CD4-positive, alpha-beta T cell (primary cell): Measurements from ENCODE around the gene GH2. TPM values are rescaled to one million over a fixed set of nuclear protein-coding genes. Genes with fewer than 3 reads are reported as not detected.
"Not testable (repeated sequence)": the region's sequence is repeated elsewhere in the genome, so short reads cannot be mapped to it uniquely, and the experiment has no call there.

ENCODE experiments used
- ATAC-seq: fragments of 200-7000 bp; cut with Tn5 transposase; one replicate; pipeline ENCODE4 v1.10.0; 2022; ENCODE audit warnings: mild to moderate bottlenecking; ENCODE audit not compliant: poor library complexity
- CTCF ChIA-PET: fragments of 350-600 bp; sonication (Branson Sonifier 250); formaldehyde crosslinking; loops from one replicate; lab custom pipeline; 2021; ENCODE audit warnings: antibody characterized with exemption, inconsistent platforms; lab: Charles Lee
- POLR2A ChIA-PET: fragments of 350-600 bp; sonication (Branson Sonifier 250); formaldehyde crosslinking; loops from one replicate; lab custom pipeline; 2021; ENCODE audit warnings: antibody characterized with exemption, inconsistent platforms; lab: Charles Lee
- DNase-seq, 14 experiments: peaks; one replicate each; pipeline ENCODE4 v3.0.0-alpha.2; 2013 to 2020; ENCODE audit warnings: mixed read lengths in 2 of 14
- H3K27ac ChIP-seq, 2 donors: one replicate each; pipeline versions ENCODE4 v1.5.1 to v1.7.0; 2013; ENCODE audit warnings: low read length in 2 of 2, low read depth in 1 of 2, mild to moderate bottlenecking in 1 of 2
- H3K27me3 ChIP-seq, 2 experiments: 1 replicate in 1 of 2; 2 replicates in 1 of 2; pipeline versions ENCODE4 v1.6.1 to v1.7.0; 2013; ENCODE audit warnings: low read length in 2 of 2, control low read depth in 1 of 2, mild to moderate bottlenecking in 1 of 2, moderate library complexity in 1 of 2; ENCODE audit not compliant: insufficient read depth in 2 of 2, control insufficient read depth in 1 of 2
- H3K36me3 ChIP-seq: one replicate; pipeline ENCODE4 v1.6.1; 2013; ENCODE audit warnings: low read length, control low read depth; ENCODE audit not compliant: insufficient read depth
- H3K4me1 ChIP-seq: one replicate; pipeline ENCODE4 v1.6.1; 2013; ENCODE audit warnings: low read length, control low read depth; ENCODE audit not compliant: insufficient read depth
- H3K4me3 ChIP-seq: one replicate; pipeline ENCODE4 v1.5.1; 2013; ENCODE audit warnings: mild to moderate bottlenecking, low read length, moderate library complexity
- H3K9me3 ChIP-seq, 2 experiments: 1 replicate in 1 of 2; 2 replicates in 1 of 2; pipeline versions ENCODE4 v1.6.1 to v1.7.0; 2013; ENCODE audit warnings: low read length in 2 of 2, mild to moderate bottlenecking in 2 of 2, control low read depth in 1 of 2, moderate library complexity in 1 of 2; ENCODE audit not compliant: control insufficient read depth in 1 of 2, insufficient read depth in 1 of 2
- H3K27ac Mint-ChIP-seq: one replicate; pipeline ENCODE4 v1.8.0; 2020; ENCODE audit warnings: mixed read lengths
- H3K27me3 Mint-ChIP-seq: one replicate; pipeline ENCODE4 v1.8.0; 2021; ENCODE audit warnings: mixed read lengths
- H3K36me3 Mint-ChIP-seq: one replicate; pipeline ENCODE4 v1.8.0; 2021; ENCODE audit warnings: low read depth, mixed read lengths
- H3K4me1 Mint-ChIP-seq: one replicate; pipeline ENCODE4 v1.8.0; 2021; ENCODE audit warnings: low read depth, mixed read lengths
- H3K4me3 Mint-ChIP-seq: one replicate; pipeline ENCODE4 v1.8.0; 2020; ENCODE audit warnings: mild to moderate bottlenecking, mixed read lengths
- H3K9me3 Mint-ChIP-seq: one replicate; pipeline ENCODE4 v1.8.0; 2020; ENCODE audit warnings: mixed read lengths
- CTCF ChIP-seq: fragments of 200-600 bp; IDR thresholded peaks from one replicate; pipeline ENCODE4 v1.8.0; 2022; ENCODE audit warnings: antibody characterized with exemption, mild to moderate bottlenecking
- intact Hi-C, 2 experiments: fragments of 100-400 bp; cut with DNase I in 1 of 2; cut with micrococcal nuclease in 1 of 2; formaldehyde crosslinking; loops; one replicate each; pipeline versions ENCODE4 v1.15.1 to v1.9.0; 2023 to 2025; cut with DNase I, micrococcal nuclease
- total RNA-seq, 174 experiments: library from RNA in 2 of 174; stranded (reverse) in 2 of 174; gene quantifications; one replicate each; pipeline ENCODE4 v1.2.3 and lab custom pipeline; 2021 to 2026

Gene GH2
- total RNA-seq, 2 experiments from 2014 or later = not detected

DNA sequence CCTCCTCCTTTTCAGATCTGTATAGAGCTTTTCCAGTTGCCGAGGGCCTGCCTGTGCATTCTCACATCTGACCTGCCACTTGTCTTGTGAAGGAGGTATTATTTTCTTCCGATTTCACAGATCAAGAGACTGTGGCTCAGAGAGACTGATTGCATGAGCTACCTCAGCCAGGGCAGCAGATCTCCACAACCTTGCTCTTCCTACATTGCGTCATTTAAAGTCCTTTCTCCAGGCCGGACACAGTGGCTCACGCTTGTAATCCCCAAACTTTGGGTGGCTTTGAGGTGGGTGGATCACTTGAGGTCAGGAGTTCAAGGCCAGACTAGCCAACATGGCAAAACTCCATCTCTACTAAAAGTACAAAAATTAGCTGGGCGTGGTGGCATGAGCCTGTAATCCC, 38.3 kb upstream of the GH2 start:
- H3K9me3 ChIP-seq, H3K4me3 Mint-ChIP-seq, H3K27ac ChIP-seq, H3K4me1 ChIP-seq, H3K36me3 ChIP-seq, H3K27me3 Mint-ChIP-seq, H3K4me1 Mint-ChIP-seq, DNase-seq, ATAC-seq, H3K36me3 Mint-ChIP-seq, H3K4me3 ChIP-seq, H3K9me3 Mint-ChIP-seq, H3K27me3 ChIP-seq, H3K27ac Mint-ChIP-seq: not testable (repeated sequence)
- ChIA-PET CTCF (interaction anchor here (0.8 to 3.0 kb wide), 18 partner anchors 12 to 226 kb away, joined by 3 to 75 read pairs (median 5); partner anchors contain the start of genes CD79B and ICAM2), POLR2A (interaction anchor here (1.0 to 2.5 kb wide), 9 partner anchors 26 to 225 kb away, joined by 3 to 17 read pairs (median 6); partner anchors contain the start of gene ICAM2)
- intact Hi-C loops = loop anchor here in 1 of 2 experiments (2.0 kb wide), 1 partner anchor 65 kb away; no protein-coding TSS in a partner anchor

GRCh38 chr17:63919311-63919723, 37.6 kb upstream of the GH2 start:
- no peaks in the 10 kb centered on the region for H3K27me3 Mint-ChIP-seq
- H3K9me3 Mint-ChIP-seq = no peaks in the 10 kb centered on the region
- ChIA-PET POLR2A (interaction anchor here (0.6 to 2.5 kb wide), 11 partner anchors 13 to 226 kb away, joined by 3 to 17 read pairs (median 5); partner anchors contain the start of genes CD79B and ICAM2), CTCF (interaction anchor here (0.6 to 3.0 kb wide), 34 partner anchors 9 to 257 kb away, joined by 3 to 75 read pairs (median 4); partner anchors contain the start of genes CD79B, CSHL1 and ICAM2)
- H3K27ac ChIP-seq = no peak overlapping the region
- ATAC-seq (peak; percentile 100), DNase-seq (peak; percentile 58 to 89 (median 66))
- no peaks in the 10 kb centered on the region for H3K36me3 ChIP-seq
- peak; percentile 95 for TF ChIP-seq CTCF
- intact Hi-C loops = loop anchor here (1.0 to 5.0 kb wide), 9 partner anchors 27 to 363 kb away; partner anchors contain the start of gene ERN1 (in 1 of the 2)
- peak overlapping the region; percentile 9 for H3K27ac Mint-ChIP-seq
- H3K4me1 ChIP-seq = peaks cover 8% of the 10 kb centered on the region
- peaks cover 6% of the 10 kb centered on the region for H3K4me1 Mint-ChIP-seq
- no peaks in the 10 kb centered on the region for H3K36me3 Mint-ChIP-seq
- no peak overlapping the region for H3K4me3 Mint-ChIP-seq
- H3K9me3 ChIP-seq = no peaks in the 10 kb centered on the region
- no peaks in the 10 kb centered on the region for H3K27me3 ChIP-seq
- H3K4me3 ChIP-seq = no peak overlapping the region

GRCh38 chr17:63918789-63919305, 37.1 kb upstream of the GH2 start, which contains the start of gene GH1:
Gene GH1, minus strand, starts transcription at chr17:63918839. Its CDS starts 63 bp downstream, at chr17:63918776.
- ChIA-PET POLR2A (interaction anchor here (0.6 to 2.5 kb wide), 11 partner anchors 14 to 227 kb away, joined by 3 to 17 read pairs (median 5); partner anchors contain the start of genes CD79B and ICAM2), CTCF (interaction anchor here (0.6 to 3.0 kb wide), 32 partner anchors 8 to 257 kb away, joined by 3 to 75 read pairs (median 4); partner anchors contain the start of genes CD79B, CSHL1 and ICAM2)
- H3K27ac ChIP-seq, H3K4me3 Mint-ChIP-seq, ATAC-seq, H3K27me3 ChIP-seq, H3K9me3 Mint-ChIP-seq, H3K27me3 Mint-ChIP-seq, H3K4me1 Mint-ChIP-seq, H3K36me3 ChIP-seq, H3K4me3 ChIP-seq, H3K36me3 Mint-ChIP-seq, H3K9me3 ChIP-seq, H3K4me1 ChIP-seq, DNase-seq: not testable (repeated sequence)
- peak within 1 kb of the TSS; percentile 9 for H3K27ac Mint-ChIP-seq
- intact Hi-C loops = loop anchor here (1.0 to 5.0 kb wide), 9 partner anchors 27 to 363 kb away; partner anchors contain the start of gene ERN1 (in 1 of the 2)

DNA sequence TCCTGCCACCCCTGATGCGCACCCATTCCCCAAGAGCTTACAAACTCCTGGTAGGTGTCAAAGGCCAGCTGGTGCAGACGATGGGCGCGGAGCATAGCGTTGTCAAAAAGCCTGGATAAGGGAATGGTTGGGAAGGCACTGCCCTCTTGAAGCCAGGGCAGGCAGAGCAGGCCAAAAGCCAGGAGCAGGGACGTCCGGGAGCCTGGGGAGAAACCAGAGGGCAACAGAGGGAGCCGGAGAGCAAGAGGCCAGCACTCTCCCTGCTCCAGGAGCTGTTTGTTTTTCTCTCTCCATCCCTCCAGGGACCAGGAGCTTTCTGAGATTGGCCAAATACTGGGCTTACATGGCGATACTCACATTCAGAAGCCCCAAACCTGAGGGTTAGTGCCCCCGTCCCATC, 36.6 kb upstream of the GH2 start:
- H3K9me3 ChIP-seq = no peaks in the 10 kb centered on the region
- ChIA-PET CTCF (interaction anchor here (0.6 to 3.0 kb wide), 9 partner anchors 29 to 258 kb away, joined by 3 to 75 read pairs (median 3); no protein-coding TSS in a partner anchor), POLR2A (interaction anchor here (2.5 kb wide), 1 partner anchor 107 kb away, joined by 13 read pairs; no protein-coding TSS in a partner anchor)
- no peak overlapping the region for H3K4me3 ChIP-seq
- H3K36me3 ChIP-seq = no peaks in the 10 kb centered on the region
- no peaks in the 10 kb centered on the region for H3K36me3 Mint-ChIP-seq
- no peaks in the 10 kb centered on the region for H3K9me3 Mint-ChIP-seq
- H3K4me3 Mint-ChIP-seq = no peak overlapping the region
- H3K27ac Mint-ChIP-seq = no peak overlapping the region
- intact Hi-C loops = loop anchor here (1.0 to 5.0 kb wide), 4 partner anchors 74 to 229 kb away; partner anchors contain the start of gene ERN1 (in 1 of the 2)
- peaks cover 8% of the 10 kb centered on the region for H3K4me1 ChIP-seq
- no peak overlapping the region for H3K27ac ChIP-seq
- no peaks in the 10 kb centered on the region for H3K27me3 Mint-ChIP-seq
- H3K4me1 Mint-ChIP-seq = peaks cover 6% of the 10 kb centered on the region
- DNase-seq = peak in 1 of 14 experiments; percentile 7
- no peaks in the 10 kb centered on the region for H3K27me3 ChIP-seq
- no peak for TF ChIP-seq CTCF
- no peak for ATAC-seq
